Stimulated activated effector memory CD8-positive, alpha-beta T cell treated with anti-CD3 and anti-CD28 coated beads, Interleukin-12 subunit alpha, Interleukin-12 subunit beta, amount 100 ng/mL, for 72 hours (primary cell): Measurements from ENCODE around the gene DUOX1.

Experiments used
- ATAC-seq: fragments of 150-1000 bp; cut with Tn5 transposase; 2 replicates; pipeline ENCODE4 v1.10.0; 2021
- DNase-seq, 2 donors: peaks; one replicate each; pipeline ENCODE4 v3.0.0; 2021 to 2022; ENCODE audit warnings: low spot score in 2 of 2
- H3K27ac Mint-ChIP-seq: one replicate; pipeline ENCODE4 v1.8.0; 2022; ENCODE audit warnings: mild to moderate bottlenecking, mixed read lengths
- H3K36me3 Mint-ChIP-seq: one replicate; pipeline ENCODE4 v1.8.0; 2022; ENCODE audit warnings: mild to moderate bottlenecking, mixed read lengths
- H3K4me1 Mint-ChIP-seq: one replicate; pipeline ENCODE4 v1.8.0; 2022; ENCODE audit warnings: mixed read lengths
- H3K4me3 Mint-ChIP-seq: one replicate; pipeline ENCODE4 v1.8.0; 2022; ENCODE audit warnings: mild to moderate bottlenecking, mixed read lengths
- H3K9me3 Mint-ChIP-seq: one replicate; pipeline ENCODE4 v1.8.0; 2022; ENCODE audit warnings: mixed read lengths

DUOX1 gene

GRCh38 chr15:45114076-45114750, 15.6 kb upstream of the DUOX1 start, which contains the start of the genes DUOX2 and DUOXA2:
DUOX2 (minus strand) TSS chr15:45114172; CDS start chr15:45113411, 761 bp downstream.
DUOXA2 (plus strand) TSS chr15:45114326; CDS start chr15:45114606, 280 bp downstream.
- peak within 1 kb of the TSS; percentile 28 for H3K4me3 Mint-ChIP-seq
- no peak within 1 kb of the TSS for H3K27ac Mint-ChIP-seq

GRCh38 chr15:45114751-45115085, 15.1 kb upstream of the DUOX1 start:
- ATAC-seq (no peak), DNase-seq (no peak)
- no peaks in the 10 kb centered on the region for H3K36me3 Mint-ChIP-seq
- peak overlapping the region; percentile 7 for H3K4me3 Mint-ChIP-seq
- H3K9me3 Mint-ChIP-seq: no peaks in the 10 kb centered on the region
- H3K27ac Mint-ChIP-seq: no peak overlapping the region
- peaks cover 60% of the 10 kb centered on the region for H3K4me1 Mint-ChIP-seq

More at GRCh38 chr15:45114076-45114750, 15.6 kb upstream of the DUOX1 start, which contains the start of the genes DUOX2 and DUOXA2:
- ATAC-seq (no peak), DNase-seq (no peak)
- no peaks in the 10 kb centered on the region for H3K36me3 Mint-ChIP-seq
- peaks cover 60% of the 10 kb centered on the region for H3K4me1 Mint-ChIP-seq
- no peaks in the 10 kb centered on the region for H3K9me3 Mint-ChIP-seq

GRCh38 chr15:45115312-45115820, 14.4 kb upstream of the DUOX1 start:
- no peaks in the 10 kb centered on the region for H3K36me3 Mint-ChIP-seq
- ATAC-seq (no peak), DNase-seq (no peak)
- H3K4me1 Mint-ChIP-seq: peaks cover 60% of the 10 kb centered on the region
- no peak overlapping the region for H3K4me3 Mint-ChIP-seq
- no peak overlapping the region for H3K27ac Mint-ChIP-seq
- H3K9me3 Mint-ChIP-seq: no peaks in the 10 kb centered on the region

- no peaks in the 10 kb centered on the region for H3K36me3 Mint-ChIP-seq
- H3K27ac Mint-ChIP-seq: no peak overlapping the region
- DNase-seq (no peak), ATAC-seq (no peak)
- peak overlapping the region; percentile 49 for H3K4me3 Mint-ChIP-seq
- no peaks in the 10 kb centered on the region for H3K9me3 Mint-ChIP-seq
- peaks cover 60% of the 10 kb centered on the region for H3K4me1 Mint-ChIP-seq
Measured at GRCh38 chr15:45116006-45116481, 13.8 kb upstream of the DUOX1 start.

- H3K36me3 Mint-ChIP-seq: no peaks in the 10 kb centered on the region
- no peak for ATAC-seq
Measured at GRCh38 chr15:45116482-45117307, 13.1 kb upstream of the DUOX1 start.

GRCh38 chr15:45117308-45118130, 12.3 kb upstream of the DUOX1 start:
- H3K27ac Mint-ChIP-seq: no peak overlapping the region
- H3K4me3 Mint-ChIP-seq: peak overlapping the region; percentile 49
- H3K9me3 Mint-ChIP-seq: no peaks in the 10 kb centered on the region
- ATAC-seq: peak; percentile 2
- no peak for DNase-seq
- H3K4me1 Mint-ChIP-seq: peaks cover 51% of the 10 kb centered on the region
- no peaks in the 10 kb centered on the region for H3K36me3 Mint-ChIP-seq

More at GRCh38 chr15:45116482-45117307, 13.1 kb upstream of the DUOX1 start:
- Mint-ChIP-seq H3K4me1 (peaks cover 59% of the 10 kb centered on the region), H3K9me3 (no peaks in the 10 kb centered on the region), H3K27ac (no peak overlapping the region), H3K4me3 (peak overlapping the region; percentile 49)
- no peak for DNase-seq

GRCh38 chr15:45118131-45118588, 11.6 kb upstream of the DUOX1 start:
- ATAC-seq (peak; percentile 91), DNase-seq (peak; percentile 72 to 90)
- no peaks in the 10 kb centered on the region for H3K36me3 Mint-ChIP-seq
- peaks cover 45% of the 10 kb centered on the region for H3K4me1 Mint-ChIP-seq
- peak overlapping the region; percentile 49 for H3K4me3 Mint-ChIP-seq
- no peaks in the 10 kb centered on the region for H3K9me3 Mint-ChIP-seq
- H3K27ac Mint-ChIP-seq: no peak overlapping the region

- no peak overlapping the region for H3K27ac Mint-ChIP-seq
- H3K4me1 Mint-ChIP-seq: peaks cover 37% of the 10 kb centered on the region
- no peaks in the 10 kb centered on the region for H3K36me3 Mint-ChIP-seq
- no peak overlapping the region for H3K4me3 Mint-ChIP-seq
- no peaks in the 10 kb centered on the region for H3K9me3 Mint-ChIP-seq
- ATAC-seq (no peak), DNase-seq (no peak)
Measured at GRCh38 chr15:45118996-45119395, 10.8 kb upstream of the DUOX1 start.

- Mint-ChIP-seq H3K4me1 (peaks cover 26% of the 10 kb centered on the region), H3K36me3 (no peaks in the 10 kb centered on the region), H3K4me3 (no peak overlapping the region), H3K9me3 (no peaks in the 10 kb centered on the region), H3K27ac (no peak overlapping the region)
- ATAC-seq: no peak
- no peak for DNase-seq
Measured at GRCh38 chr15:45120081-45120972, 9.5 kb upstream of the DUOX1 start.

- no peaks in the 10 kb centered on the region for H3K36me3 Mint-ChIP-seq
- peaks cover 22% of the 10 kb centered on the region for H3K4me1 Mint-ChIP-seq
- DNase-seq (no peak), ATAC-seq (peak; percentile 2)
- H3K9me3 Mint-ChIP-seq: no peaks in the 10 kb centered on the region
- H3K4me3 Mint-ChIP-seq: no peak overlapping the region
- H3K27ac Mint-ChIP-seq: no peak overlapping the region
Measured at GRCh38 chr15:45121020-45121419, 8.8 kb upstream of the DUOX1 start.

GRCh38 chr15:45121706-45122417, 7.9 kb upstream of the DUOX1 start:
- H3K4me1 Mint-ChIP-seq: peaks cover 15% of the 10 kb centered on the region
- no peak overlapping the region for H3K4me3 Mint-ChIP-seq
- DNase-seq: no peak
- no peaks in the 10 kb centered on the region for H3K9me3 Mint-ChIP-seq
- no peak for ATAC-seq
- H3K36me3 Mint-ChIP-seq: no peaks in the 10 kb centered on the region
- H3K27ac Mint-ChIP-seq: no peak overlapping the region

GRCh38 chr15:45122719-45123118, 7.1 kb upstream of the DUOX1 start:
- peaks cover 8% of the 10 kb centered on the region for H3K4me1 Mint-ChIP-seq
- no peak overlapping the region for H3K27ac Mint-ChIP-seq
- H3K4me3 Mint-ChIP-seq: no peak overlapping the region
- H3K9me3 Mint-ChIP-seq: no peaks in the 10 kb centered on the region
- DNase-seq (no peak), ATAC-seq (no peak)
- no peaks in the 10 kb centered on the region for H3K36me3 Mint-ChIP-seq

- Mint-ChIP-seq H3K36me3 (no peaks in the 10 kb centered on the region), H3K27ac (no peak overlapping the region), H3K4me3 (no peak overlapping the region), H3K9me3 (no peaks in the 10 kb centered on the region), H3K4me1 (peaks cover 1% of the 10 kb centered on the region)
- no peak for ATAC-seq
- DNase-seq: no peak
Measured at GRCh38 chr15:45123397-45123796, 6.4 kb upstream of the DUOX1 start.
